Measurements from ENCODE around the gene GIGYF1.

The GIGYF1 gene

DNA sequence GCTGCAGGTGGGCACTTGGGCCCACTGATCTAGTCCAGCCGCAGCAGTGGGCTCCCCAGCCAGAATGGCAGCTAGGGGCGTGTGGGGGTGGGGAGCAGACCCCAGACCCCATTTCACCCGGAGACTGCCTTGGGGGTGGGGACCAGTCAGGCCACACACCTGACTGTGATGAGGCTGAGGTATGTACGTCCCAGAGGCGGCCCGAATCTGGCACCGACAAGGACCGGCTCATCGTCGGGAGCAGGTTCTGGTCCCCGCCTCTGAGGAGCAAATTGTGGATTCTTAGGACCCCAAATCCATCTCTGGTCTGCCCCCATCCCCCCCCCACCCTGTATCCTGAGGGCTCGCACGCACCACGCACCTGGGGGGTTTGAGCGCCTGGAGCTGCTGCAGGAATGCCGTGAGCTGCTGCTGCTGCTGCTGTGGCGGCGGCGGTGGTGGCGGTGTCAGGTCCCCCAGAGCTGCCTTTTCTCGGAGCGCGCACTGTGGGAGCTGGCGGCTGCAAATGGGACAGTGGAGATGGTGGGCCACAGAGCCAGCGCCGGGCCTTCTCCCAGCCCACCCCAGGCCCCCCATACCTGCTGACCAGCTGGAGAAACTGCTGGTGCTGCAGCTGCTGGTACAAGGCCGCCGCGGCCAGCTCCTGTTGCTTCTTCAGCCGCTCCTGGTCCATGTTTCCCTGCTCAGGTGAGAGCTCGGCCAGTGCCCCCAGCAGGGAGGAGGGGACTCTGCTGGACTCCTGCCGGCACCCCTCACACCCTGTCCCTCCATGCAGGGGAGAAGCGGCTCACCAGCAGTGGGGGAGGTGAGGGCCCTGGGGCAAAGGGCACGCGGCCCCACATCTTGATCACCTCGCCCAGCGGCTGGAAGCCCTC, 10.2 kb downstream of the GIGYF1 start:
- DNase-seq (ENCODE audit: low read depth in 3 of 3), result no peak

DNA sequence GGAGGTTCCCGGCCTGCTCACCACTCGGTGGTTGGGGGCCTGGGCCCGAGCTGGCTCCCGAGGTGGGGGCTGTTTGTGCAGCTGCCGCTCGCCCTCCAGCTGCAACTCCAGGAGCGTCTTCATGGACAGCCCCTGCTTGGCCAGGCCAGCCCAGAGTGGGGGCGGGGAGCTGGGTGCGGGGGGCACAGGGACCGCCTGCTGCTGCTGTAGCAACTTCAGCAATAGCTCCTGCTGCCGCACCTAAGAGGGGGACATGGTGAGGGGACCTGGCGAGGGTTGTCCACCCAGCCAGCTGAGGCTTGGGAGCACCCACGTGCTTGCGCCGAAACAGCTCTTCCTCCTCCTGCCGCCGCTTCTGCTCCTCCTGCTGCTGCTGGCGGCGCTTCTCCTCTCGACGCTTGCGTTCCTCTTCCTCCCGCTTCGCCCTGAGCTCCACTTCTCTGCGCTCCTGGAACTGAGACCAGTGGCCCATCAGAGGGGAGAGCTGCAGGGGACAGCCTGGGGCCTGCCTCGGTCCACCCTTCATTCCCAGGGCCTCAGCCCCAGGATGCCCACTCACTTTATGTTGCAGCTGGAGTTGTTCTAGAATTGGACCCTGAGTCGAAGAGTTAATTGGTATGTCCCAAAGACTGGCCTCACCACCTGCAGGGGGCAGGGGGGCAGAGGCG, 10.9 kb downstream of the GIGYF1 start:
- no peak for DNase-seq (ENCODE audit: low read depth in 3 of 3)

DNA sequence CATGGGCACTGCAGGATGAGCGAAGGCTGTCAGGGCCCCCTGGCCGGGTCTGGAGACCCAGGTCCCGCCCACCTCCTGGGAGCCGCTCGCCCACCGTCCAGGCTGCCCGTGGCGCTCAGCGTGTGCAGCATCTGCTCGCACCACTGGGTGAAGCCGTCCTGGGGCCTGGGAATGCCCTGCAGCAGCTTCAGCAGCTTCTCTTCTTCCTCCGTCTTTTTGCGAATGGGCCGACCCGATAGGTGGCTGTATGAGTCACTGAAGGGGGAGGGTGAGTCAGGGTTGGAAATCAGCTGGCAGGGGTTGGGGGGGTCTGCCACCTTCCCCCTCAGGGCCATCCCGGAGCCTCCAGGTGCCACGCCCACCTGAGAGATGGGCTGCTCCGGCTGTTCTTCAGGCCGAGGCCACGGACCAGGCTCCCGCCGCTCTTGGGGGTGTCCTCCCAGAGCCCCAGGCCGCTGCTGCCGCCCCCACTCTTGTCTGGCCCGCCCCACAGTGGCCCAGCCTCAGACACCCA, 11.8 kb downstream of the GIGYF1 start:
- DNase-seq (ENCODE audit: low read depth in 3 of 3), result no peak

DNA sequence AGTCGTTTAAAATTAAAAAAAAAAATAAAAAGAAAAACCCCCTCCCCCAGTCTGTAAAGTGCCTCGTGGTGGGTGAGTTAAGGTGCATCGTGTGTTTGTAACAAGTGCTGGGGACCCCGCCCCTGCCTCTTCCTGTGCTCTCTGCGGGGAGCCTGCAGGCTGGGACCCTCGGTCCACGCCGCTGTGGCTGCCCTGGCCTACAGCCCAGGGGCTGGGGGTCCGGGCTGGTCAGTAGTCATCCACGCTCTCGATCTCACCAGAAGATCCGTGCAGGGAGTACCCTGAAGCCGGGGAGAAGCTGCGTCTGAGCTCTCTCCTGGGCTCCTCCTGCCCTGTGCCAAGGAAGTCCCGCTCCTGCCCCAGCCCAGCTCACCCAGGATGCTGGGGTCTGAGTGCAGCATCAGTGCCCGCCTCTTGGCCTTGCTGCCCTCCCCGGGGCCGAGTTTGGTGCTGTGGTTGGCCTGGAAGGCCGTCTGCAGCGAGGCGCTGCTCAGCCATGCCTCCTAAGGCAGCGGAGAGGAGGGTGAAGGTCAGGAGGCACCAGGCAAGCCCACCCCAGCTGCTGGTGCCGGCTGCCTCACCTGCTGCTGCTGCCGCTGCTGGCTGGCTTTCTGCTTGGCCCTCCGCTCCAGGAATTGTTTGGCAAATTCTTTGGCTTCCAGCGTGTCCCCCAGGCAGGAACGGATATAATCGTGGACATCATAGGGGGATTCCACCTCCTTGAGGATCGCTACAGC, 12.4 kb downstream of the GIGYF1 start:
- no peak for DNase-seq (ENCODE audit: low read depth in 3 of 3)

DNA sequence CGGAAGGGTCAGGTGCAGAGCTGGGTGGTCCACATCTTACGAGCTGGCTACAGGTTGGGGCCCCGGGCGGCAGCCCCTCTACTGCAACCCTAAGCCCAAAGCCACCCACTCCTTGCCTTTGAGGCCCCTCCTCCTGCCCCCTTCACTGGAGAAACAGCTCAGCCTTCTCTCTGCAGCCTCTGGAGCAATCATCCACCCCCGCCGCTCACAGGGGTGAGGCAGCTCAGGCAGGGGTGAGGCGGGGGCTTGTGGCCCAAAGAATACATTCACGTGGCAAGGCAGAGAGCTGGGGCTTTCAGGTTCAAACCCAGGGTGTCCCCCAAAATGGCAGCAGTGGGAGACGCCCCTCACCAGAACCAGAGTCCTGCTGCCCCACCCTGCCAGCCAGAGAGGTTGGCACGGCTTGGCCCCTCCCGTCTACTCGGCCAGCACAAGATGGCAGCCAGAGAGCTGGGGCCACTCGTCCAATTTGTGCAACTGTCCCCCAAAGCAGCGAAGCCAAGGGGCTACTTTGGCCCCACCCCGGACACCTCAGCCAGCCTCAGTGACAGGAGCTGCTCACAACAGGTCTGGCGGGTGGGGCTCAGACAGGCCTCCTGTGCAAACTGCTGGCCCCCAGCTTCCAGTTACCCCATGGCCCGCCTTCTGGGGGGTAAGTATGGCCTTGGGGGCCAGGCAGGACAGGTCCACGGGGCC, 13.3 kb downstream of the GIGYF1 start:
- no peak for DNase-seq (ENCODE audit: low read depth in 3 of 3)

DNA sequence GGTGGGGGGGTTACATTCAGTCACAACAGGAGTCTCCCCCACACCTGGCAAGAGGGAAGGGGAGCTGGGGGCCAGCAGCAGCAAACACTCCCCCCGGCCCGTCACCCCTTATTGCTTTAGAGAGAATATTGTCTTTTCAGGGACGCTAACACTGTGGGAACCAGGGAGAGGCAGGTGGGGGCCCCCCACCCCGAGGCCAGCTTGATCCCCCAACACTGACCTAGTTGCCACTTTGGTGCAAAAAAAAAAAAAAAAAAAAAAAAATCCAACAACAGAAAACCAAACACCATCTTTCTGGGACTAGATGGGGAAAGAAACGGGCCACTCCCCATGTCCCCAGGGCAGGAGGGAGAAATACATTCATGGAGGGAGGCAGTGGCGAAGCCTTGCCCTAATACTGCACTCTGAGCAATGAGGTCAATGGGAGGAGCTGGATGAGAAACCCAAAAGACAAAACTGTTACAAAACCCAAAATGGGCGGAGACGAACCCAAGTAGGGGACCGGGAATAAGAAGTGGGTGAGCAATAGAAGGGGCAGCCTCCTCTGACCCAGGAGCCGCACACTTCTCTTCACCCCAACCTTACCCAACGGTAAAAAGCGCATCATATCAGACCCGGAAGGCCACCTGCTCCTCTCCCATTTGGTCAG, 14.0 kb downstream of the GIGYF1 start:
- DNase-seq (ENCODE audit: low read depth in 3 of 3), result no peak

DNA sequence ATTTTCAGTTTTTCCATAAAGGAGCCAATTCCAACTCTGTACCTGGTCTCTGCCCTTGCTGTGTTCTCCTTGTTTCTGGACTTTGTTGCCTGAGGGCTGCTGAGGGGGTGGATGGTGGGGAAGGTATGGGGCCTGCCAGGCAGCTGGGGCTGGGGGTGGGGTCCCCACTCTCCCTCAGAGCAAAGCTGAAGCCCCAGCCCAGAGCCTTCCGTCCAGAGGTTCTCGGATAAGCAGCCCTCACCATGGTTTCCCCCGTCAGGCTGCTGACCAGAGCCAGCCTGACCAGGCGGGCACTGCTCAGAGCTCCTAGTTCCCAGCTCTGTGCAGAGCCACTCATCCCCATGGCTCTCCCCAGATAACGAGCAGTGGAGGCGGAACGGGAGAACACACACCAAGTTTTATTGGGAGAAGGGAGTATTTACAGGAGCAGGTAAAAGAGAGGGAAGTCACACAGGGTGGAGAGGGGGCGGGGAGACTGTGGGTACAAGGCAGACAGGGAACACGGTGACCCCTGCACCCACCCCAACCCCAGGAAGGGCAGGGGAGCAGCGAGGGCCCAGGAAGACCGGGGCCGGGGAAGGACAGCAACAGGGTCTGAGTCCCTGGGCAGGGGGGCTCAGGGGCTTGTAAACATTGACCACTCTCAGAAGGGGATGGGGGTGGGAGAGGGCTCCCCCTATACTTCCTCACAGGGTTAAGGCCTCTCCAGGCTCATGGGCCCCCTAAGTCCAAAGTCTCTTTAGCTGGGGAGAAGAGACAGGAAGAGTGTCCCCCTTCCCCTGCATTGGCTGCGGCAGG, 14.7 kb downstream of the GIGYF1 start:
- no peak for DNase-seq (ENCODE audit: low read depth in 3 of 3)

DNA sequence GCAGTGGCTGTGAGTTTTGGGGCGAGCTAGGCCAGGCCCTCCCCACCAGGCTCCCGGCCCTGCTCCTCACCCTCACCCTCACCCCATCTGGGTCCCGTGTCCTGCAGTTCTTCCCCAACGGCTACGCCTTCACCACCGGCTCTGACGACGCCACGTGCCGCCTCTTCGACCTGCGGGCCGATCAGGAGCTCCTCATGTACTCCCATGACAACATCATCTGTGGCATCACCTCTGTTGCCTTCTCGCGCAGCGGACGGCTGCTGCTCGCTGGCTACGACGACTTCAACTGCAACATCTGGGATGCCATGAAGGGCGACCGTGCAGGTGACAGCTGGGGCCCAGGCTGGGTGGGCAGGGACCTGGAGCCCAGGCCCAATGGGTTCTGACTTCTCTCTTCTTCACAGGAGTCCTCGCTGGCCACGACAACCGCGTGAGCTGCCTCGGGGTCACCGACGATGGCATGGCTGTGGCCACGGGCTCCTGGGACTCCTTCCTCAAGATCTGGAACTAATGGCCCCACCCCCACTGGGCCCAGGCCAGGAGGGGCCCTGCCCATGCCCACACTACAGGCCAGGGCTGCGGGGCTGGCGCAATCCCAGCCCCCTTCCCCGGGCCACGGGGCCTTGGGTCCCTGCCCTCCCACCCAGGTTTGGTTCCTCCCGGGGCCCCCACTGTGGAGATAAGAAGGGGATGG, 15.6 kb downstream of the GIGYF1 start:
- DNase-seq (ENCODE audit: low read depth in 3 of 3), result no peak

DNA sequence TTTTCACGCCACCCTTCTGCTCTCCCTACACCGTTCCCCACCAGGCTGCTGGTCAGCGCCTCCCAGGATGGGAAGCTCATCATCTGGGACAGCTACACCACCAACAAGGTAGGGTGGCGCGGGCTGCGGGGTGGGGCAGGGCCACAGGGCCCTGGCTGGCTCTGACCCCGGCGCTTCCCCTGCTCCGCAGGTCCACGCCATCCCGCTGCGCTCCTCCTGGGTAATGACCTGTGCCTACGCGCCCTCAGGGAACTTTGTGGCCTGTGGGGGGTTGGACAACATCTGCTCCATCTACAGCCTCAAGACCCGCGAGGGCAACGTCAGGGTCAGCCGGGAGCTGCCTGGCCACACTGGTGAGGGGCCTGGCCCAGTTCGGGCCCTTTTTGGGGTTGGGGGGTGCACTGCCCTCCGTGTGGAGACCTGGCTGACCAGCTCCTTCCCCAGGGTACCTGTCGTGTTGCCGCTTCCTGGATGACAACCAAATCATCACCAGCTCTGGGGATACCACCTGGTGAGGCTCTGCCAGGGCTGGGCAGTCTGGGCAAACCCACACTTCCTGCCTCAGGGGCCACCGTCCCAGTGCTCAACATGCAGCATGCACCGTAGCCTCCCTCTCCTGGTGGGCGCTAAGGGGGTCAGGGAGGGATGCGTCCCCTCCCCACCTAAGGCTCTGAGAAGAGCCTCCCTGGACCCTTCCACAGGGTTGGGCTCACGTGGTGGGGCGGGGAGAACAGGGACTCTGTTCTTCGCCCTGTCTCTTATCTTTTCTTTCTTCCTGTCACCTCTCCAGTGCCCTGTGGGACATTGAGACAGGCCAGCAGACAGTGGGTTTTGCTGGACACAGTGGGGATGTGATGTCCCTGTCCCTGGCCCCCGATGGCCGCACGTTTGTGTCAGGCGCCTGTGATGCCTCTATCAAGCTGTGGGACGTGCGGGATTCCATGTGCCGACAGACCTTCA, 16.5 kb downstream of the GIGYF1 start:
- DNase-seq (ENCODE audit: low read depth in 3 of 3), result no peak

DNA sequence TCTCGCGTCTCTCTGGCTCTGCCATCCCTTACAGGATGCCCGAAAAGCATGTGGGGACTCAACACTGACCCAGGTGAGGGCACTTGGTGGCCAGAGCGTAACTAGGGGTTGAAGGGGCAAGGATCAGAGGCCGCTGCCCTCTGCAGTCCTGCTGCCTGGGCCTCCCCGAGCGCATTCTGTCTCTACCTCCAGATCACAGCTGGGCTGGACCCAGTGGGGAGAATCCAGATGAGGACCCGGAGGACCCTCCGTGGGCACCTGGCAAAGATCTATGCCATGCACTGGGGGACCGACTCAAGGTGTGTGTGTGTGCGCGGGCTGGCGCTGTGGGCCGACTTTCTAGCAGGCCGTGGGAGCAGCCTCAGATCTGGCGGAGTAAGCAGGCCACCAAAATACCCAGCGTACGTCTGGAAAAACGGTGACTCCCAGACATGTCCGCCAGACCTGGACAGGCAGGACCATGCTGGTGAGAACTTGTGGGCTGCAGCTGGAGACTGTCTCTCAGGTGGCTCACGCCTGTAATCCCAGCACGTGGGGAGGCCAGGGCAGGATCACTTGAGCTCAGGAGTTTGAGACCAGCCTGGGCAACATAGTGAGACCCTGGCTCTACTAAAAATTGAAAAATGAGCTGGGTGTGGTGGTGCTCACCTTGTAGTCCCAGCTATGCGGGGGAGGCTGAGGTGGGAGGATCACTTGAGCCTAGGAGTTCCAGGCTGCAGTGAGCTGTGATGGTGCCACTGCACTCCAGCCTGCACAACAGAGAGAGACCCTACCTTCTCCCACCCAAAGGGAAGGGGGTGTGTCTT, 17.3 kb downstream of the GIGYF1 start:
- no peak for DNase-seq (ENCODE audit: low read depth in 3 of 3)

DNA sequence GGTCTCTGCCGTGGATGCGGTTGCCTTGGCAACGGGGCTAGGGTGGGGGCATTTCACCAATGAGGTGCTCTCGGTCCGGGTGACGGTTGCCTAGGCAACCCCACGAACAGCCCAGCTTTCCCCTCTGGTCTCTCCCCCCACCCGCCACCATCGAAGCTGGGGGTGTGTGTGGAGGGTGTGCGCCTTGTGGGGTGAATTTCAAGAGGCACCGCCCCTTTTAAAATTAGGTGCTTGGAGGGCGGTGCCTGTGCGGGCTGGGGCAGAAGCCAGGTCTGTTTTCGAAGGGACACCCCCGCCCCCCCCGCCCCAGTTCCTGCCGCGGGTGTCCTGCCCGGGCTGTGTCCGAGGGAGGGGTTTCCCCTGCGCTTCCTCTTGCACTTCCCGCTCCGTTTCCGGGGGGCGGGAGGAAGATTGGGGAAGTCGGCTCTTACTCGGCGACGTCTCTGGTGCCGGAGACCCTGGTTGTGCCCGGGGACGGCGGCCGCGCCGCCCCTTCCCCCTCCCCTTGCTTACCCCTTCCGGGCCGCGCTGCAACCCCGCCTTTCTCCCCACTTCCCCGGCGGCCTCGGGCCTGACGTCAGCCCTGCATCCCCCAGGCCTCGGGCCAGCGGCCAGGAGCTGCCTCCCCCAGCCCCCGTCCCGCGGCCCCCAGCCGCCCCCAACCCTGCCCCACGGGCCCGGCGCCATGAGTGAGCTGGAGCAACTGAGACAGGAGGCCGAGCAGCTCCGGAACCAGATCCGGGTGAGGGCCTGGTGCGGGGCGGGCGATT, 18.3 kb downstream of the GIGYF1 start:
- peak; percentile 43 to 66 (median 61) for DNase-seq (ENCODE audit: low read depth in 3 of 3)

DNA sequence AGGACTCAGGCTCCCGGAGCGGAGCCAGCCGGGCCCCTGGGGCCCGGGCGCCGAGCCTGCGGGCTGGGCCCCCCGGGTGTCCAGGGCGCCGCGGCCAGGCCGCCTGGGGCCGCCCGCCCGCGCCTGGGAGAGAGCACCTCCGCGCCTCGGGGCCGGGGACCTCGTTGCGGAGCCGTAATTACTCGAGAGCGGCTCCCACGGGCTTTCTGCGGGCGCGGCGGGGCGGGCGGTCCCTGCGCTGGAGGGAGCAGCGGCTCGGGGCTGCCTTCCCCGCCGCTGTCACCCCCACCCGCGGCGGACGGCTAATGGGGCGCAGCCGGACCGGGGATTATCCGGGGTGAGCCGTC, 19.0 kb downstream of the GIGYF1 start:
- no peak for DNase-seq (ENCODE audit: low read depth in 3 of 3)

DNA sequence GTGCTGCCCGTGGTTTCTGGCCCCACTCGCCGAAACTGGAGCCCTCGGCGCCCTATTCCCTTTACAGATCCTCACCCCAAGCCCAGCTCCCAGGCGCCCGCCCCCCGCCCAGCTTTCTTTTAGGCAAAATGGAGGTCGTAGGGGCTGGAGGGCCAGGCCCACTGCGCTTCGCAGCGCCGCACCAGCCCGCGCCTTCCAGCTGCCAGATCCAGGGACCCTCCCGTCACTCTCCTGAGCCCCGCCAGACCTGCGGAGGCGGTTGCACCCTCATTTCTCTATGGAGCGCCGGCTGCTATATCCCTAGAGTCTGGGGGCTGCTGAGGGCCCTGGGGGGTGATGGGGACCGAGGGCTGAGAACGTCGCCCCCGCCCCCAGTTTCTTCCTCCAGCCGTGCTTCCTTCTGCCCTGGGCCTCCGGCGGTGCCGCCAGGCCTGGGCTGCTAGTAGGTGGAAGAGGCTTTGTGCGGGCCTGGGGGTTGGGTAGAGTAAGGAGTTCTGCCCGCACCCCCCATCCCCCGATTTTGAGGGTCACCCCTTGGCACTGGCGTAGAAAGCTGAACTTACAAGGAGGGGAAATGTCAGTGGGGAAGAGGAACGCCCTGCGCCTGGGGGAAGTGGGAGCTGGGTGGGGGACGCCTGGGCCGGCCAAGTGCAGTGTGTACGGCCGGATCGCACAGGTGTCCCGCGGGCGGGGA, 19.5 kb downstream of the GIGYF1 start:
- no peak for DNase-seq (ENCODE audit: low read depth in 3 of 3)

DNA sequence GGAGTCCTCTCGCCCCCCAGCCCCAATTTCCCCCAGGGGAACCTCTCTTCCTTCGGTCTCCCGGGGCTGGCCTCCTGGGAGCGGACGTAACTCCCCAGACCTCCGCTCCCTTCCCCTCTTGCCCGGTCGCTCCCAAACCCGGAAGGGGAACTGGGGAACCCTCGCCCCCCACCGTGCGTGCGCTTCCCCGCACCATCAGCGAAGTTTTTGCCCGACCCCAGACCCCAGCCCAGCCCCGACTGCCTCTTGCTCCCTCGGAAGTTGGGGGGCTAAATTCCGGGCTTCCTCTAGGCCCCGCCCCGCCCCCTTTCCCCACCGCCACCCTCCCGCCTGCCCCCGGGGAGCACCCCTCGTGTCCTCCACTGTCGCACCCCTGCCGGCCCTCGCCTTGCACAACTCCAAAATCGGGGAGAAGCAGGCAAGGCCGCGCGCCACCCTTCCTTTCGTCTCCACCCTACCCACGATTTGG, 20.1 kb downstream of the GIGYF1 start:
- no peak for DNase-seq (ENCODE audit: low read depth in 3 of 3)

DNA sequence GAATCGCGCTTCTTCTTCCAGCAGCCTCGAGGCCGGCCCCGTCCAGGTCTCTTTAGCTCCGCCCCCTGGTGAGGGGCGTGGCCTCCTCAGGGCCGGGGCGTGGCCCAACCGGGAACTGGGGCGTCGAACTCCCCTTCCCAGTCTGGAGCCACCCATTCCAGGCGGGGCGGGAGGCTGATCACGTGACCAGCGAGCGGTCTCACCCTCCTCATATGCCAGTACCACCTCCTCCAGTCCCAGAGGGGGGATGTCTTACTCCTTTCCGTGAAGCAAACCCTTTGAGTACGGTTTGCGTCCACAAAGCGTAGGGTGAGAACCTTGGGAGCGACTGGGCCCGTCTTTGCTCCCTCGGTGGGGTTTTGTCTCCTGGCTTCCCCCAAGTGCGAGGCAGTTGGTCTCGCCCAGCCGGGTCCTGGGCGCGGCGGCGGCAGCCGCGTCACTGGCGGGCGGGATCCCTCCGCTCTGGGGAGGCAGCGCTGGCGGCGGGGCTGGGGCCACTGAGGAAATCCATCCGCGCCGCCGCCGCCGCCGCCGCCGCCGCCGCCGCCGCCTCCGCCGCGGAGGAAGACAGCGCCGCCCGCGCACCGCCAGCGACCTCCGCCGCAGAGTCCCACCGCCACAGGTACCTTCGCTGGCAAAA, 20.6 kb downstream of the GIGYF1 start, which contains the start of gene GNB2:
TSS of gene GNB2 (plus strand) at position 439 of the 640 bp plus-strand sequence. CDS start 2,526 bp downstream, outside the sequence.
- DNase-seq (ENCODE audit: low read depth in 3 of 3), result peak; percentile 97 to 99 (median 98)

Measured in stimulated activated CD4-positive, alpha-beta T cell treated with anti-CD3 and anti-CD28 coated beads, TNF-alpha, amount 100 ng/mL, for 48 hours (primary cell).